ENCODE measurements around the gene NID1.
"Not testable (repeated sequence)": the region's sequence is repeated elsewhere in the genome, so short reads cannot be mapped to it uniquely, and the experiment has no call there.

DNA sequence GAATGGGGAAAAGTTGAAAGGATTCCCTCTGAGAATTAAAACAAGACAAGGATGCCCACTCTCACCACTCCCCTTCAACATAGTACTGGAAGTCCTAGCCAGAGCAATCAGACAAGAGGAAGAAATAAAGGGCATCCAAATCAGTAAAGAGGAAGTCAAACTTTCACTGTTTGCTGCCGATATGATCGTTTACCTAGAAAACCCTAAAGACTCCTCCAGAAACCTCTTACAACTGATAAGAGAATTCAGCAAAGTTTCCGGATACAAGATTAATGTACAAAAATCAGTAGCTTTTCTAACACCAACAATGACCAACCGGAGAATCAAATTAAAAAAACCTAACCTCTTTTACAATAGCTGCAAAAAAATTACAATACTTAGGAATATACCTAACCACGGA is 98.8 kb downstream of the NID1 start:
- TF ChIP-seq, protein P1, sequence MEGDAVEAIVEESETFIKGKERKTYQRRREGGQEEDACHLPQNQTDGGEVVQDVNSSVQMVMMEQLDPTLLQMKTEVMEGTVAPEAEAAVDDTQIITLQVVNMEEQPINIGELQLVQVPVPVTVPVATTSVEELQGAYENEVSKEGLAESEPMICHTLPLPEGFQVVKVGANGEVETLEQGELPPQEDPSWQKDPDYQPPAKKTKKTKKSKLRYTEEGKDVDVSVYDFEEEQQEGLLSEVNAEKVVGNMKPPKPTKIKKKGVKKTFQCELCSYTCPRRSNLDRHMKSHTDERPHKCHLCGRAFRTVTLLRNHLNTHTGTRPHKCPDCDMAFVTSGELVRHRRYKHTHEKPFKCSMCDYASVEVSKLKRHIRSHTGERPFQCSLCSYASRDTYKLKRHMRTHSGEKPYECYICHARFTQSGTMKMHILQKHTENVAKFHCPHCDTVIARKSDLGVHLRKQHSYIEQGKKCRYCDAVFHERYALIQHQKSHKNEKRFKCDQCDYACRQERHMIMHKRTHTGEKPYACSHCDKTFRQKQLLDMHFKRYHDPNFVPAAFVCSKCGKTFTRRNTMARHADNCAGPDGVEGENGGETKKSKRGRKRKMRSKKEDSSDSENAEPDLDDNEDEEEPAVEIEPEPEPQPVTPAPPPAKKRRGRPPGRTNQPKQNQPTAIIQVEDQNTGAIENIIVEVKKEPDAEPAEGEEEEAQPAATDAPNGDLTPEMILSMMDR (IDR thresholded peaks at IDR 0.05), result not testable (repeated sequence)
- not testable (repeated sequence) for TF ChIP-seq POLR2A (IDR thresholded peaks at IDR 0.05)

Data from thyroid gland (tissue), 4 donors.